Panc1 (cell line): Measurements from ENCODE around the gene CCM2.

Experiments
- POLR2AphosphoS5 ChIP-seq: IDR thresholded peaks from 2 replicates; pipeline ENCODE4 v1.6.1; 2012; ENCODE audit warnings: mild to moderate bottlenecking, low read depth, low read length, moderate library complexity
- SIN3A ChIP-seq: IDR thresholded peaks from 2 replicates; pipeline ENCODE4 v1.6.1; 2012; ENCODE audit warnings: low read depth, mild to moderate bottlenecking, low read length, moderate library complexity, borderline replicate concordance; ENCODE audit not compliant: insufficient read depth
- TF ChIP-seq, protein P1 (sequence below): fragments of 450-650 bp; IDR thresholded peaks from 2 replicates; pipeline ENCODE4 v1.5.1; 2017; ENCODE audit warnings: mild to moderate bottlenecking
- TF ChIP-seq, protein P2 (sequence below), 2 experiments: IDR thresholded peaks; 2 replicates each; pipeline ENCODE4 v1.6.1; 2011 to 2012; ENCODE audit warnings: low read depth in 2 of 2, control low read depth in 1 of 2, low read length in 1 of 2, mild to moderate bottlenecking in 1 of 2, moderate library complexity in 1 of 2; ENCODE audit not compliant: insufficient read depth in 1 of 2

DNA sequence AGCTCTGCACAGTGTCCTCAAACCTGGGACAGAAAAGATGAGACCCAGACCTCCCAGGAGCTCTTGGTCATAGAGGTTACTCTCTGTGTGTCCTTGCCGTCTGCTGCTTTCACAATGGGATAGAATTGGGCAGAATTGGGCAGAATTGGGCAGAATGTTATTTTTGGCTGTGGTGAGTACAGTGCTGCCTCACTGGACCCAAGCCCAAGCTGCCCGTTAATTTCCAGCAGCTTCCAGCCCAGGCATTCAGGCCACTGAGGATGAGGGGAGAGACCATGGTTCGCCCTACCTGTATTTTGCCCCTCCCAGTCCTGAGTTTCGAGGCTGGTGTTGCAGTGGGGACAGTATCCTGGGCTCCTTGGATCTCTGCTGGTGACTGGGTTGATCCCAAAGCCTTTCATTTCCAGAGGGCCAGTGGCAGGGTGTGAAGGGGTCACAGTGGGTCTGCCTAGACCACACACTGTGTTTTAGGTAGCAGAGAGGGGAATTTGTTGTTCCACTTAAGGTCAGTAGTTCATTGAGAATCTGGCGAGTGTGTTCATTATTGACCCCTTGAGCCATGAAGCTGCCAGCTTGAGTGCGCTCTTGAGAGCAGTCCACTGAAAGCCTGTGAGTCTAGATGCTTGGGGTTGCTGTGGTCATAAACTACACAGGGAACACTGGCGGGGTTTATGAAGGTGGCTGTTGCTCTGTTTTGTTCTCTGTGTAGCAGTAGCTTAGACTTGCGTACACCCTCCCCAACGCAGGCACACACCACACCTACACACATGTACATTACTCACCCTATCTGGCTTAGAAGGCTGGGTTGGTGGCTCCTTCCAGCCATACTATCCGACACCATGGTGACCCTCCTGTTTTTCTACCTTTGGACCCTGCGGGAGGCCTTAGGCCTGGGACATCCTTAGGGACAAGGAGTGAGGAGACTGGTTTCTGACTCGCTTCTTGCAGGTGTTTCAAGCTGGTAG, 65.3 kb downstream of the CCM2 start:
- TF ChIP-seq SIN3A, result no peak
- TF ChIP-seq, protein P1, sequence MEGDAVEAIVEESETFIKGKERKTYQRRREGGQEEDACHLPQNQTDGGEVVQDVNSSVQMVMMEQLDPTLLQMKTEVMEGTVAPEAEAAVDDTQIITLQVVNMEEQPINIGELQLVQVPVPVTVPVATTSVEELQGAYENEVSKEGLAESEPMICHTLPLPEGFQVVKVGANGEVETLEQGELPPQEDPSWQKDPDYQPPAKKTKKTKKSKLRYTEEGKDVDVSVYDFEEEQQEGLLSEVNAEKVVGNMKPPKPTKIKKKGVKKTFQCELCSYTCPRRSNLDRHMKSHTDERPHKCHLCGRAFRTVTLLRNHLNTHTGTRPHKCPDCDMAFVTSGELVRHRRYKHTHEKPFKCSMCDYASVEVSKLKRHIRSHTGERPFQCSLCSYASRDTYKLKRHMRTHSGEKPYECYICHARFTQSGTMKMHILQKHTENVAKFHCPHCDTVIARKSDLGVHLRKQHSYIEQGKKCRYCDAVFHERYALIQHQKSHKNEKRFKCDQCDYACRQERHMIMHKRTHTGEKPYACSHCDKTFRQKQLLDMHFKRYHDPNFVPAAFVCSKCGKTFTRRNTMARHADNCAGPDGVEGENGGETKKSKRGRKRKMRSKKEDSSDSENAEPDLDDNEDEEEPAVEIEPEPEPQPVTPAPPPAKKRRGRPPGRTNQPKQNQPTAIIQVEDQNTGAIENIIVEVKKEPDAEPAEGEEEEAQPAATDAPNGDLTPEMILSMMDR, result no peak
- TF ChIP-seq, protein P2, sequence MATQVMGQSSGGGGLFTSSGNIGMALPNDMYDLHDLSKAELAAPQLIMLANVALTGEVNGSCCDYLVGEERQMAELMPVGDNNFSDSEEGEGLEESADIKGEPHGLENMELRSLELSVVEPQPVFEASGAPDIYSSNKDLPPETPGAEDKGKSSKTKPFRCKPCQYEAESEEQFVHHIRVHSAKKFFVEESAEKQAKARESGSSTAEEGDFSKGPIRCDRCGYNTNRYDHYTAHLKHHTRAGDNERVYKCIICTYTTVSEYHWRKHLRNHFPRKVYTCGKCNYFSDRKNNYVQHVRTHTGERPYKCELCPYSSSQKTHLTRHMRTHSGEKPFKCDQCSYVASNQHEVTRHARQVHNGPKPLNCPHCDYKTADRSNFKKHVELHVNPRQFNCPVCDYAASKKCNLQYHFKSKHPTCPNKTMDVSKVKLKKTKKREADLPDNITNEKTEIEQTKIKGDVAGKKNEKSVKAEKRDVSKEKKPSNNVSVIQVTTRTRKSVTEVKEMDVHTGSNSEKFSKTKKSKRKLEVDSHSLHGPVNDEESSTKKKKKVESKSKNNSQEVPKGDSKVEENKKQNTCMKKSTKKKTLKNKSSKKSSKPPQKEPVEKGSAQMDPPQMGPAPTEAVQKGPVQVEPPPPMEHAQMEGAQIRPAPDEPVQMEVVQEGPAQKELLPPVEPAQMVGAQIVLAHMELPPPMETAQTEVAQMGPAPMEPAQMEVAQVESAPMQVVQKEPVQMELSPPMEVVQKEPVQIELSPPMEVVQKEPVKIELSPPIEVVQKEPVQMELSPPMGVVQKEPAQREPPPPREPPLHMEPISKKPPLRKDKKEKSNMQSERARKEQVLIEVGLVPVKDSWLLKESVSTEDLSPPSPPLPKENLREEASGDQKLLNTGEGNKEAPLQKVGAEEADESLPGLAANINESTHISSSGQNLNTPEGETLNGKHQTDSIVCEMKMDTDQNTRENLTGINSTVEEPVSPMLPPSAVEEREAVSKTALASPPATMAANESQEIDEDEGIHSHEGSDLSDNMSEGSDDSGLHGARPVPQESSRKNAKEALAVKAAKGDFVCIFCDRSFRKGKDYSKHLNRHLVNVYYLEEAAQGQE (IDR thresholded peaks at IDR 0.05; ENCODE audit: insufficient read depth in 1 of 2, low read depth in 2 of 2, low read length in 1 of 2), result no peak
- no peak for TF ChIP-seq POLR2AphosphoS5
